Non-pigmented ciliary epithelial cell (primary cell): ENCODE measurements around the gene MSL3B.

Experiments used
- DNase-seq: peaks from one replicate; pipeline ENCODE4 v3.0.0-alpha.2; 2010; ENCODE audit warnings: low read depth

MSL3B gene

GRCh38 chr2:233853353-233853752 lies 14.8 kb downstream of the MSL3B start:
- no peak for DNase-seq

- DNase-seq, result no peak
These were observed 16.1 kb downstream of the MSL3B start for GRCh38 chr2:233852056-233852455.

- no peak for DNase-seq
These were observed 17.0 kb downstream of the MSL3B start for GRCh38 chr2:233851169-233851568.

- no peak for DNase-seq
These were observed 17.4 kb downstream of the MSL3B start for GRCh38 chr2:233850745-233851144.

DNA sequence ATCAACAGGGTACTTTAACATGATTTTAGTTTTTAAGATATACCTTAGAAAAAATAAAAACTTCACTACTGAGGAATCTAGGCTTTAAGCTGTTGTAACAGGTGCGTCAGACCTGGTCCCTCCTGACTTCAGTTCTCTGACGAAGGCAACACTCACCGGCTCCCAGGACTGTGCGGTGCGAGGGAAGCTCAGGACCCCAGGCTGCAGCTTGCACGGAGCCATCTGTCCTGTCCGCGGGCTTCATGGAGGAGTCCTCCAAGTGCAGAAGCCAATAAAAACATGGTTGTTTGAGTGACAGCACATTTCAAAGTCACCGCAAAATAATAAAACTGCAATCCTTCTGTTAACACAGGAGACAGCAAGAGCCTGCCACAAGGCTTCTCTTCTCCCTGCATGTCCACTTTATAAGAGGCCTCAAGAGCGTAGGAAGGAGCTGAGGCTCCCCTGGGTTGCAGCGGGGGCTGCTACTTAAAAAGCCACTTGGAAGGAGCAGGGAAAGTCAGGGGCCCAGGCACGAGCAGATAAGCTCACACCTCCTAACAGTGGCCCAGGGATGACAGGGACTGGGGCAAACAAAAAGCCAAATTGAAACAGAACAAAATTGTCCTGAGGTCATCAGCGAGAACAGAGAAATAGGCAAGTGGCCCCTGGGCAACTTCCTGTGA lies 18.4 kb downstream of the MSL3B start:
- DNase-seq, result no peak

DNA sequence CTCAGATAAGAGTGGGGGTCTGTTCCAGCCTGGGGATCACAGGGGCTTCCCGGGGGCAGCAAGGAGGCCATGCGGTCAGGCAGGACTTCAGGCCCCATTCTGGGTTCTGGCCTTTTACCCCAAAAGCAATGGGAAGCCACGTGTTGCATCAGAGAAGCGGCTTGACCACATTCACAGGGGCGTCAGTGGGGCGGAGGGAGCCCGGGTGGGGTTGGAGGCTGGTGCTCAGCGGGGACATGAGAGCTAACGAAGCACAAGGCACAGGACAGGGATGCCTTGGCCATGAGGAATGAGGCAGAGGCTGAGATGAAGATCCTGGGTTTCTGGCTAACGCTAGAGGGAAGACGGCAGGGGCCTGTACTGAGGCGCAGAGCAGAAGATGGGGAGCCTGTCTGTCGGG lies 19.9 kb downstream of the MSL3B start:
- no peak for DNase-seq

DNA sequence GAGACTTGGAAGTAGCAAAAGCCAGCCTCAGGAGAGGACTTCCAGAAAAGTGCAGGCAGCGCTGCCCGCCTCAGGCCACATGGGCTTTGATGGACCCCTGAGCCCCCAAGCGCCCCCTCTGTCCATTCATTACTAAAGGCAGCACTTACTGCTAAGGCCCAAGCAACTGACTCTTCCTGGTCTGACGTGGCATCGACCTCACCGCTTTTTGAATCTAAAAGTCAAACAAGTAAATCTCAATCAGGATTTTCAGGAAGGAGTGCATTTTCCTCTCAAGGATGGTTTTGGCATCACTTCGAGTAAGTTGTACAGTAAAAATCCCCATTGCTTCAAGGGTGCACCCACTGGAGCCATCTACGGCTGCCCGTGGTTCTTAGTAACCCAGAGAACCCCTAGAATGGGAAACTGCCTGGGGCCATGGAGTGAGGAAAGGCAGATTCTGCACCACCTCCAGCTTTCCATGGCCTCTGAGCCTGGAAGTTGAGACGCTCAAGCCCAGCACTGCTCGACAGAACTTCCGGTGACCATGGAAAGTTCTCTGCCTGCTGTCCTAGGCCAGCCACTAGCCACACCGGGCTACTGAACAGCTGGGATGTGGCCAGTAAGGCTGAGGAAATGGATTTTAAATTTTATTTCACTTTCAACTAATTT lies 20.8 kb downstream of the MSL3B start:
- DNase-seq, result no peak

GRCh38 chr2:233846387-233847247 lies 21.6 kb downstream of the MSL3B start:
- no peak for DNase-seq

- no peak for DNase-seq
These were observed 22.7 kb downstream of the MSL3B start for GRCh38 chr2:233845301-233846060.

- no peak for DNase-seq
These were observed 23.4 kb downstream of the MSL3B start for GRCh38 chr2:233844836-233845235.

DNA sequence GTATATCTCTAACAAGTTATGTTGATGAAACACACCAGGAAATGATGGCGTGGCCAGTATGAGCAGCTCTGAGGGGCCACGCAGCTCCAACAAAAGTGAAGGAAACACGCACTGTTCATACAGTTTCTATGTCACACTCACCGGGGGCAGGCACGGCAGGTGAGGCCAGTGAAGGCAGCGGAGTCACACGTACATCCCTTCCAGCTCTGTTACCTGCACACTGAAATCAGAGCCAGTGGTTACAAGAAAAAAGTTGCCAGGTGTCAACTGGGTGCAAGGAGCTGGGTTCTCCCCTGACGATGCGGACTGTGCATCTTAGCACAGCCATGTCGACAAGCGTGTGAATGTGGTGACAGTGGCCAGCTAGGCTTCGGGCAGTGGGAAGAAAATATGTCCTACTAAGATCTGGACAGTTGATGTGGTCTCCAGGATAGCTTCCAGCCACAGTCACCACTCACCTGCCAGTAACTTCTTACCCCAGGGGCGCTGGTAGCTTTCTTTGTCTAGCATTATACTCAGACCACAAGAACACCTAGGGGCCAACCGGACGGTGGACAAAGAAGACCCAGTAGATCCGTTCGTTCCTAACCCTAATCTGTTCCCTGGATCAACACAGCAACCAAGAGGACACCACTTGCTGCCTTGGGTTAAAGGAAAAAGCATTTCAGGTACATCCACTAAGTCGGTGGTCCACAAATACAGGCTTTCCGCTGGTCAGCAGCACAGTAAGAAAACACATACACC lies 23.9 kb downstream of the MSL3B start:
- DNase-seq, result no peak

DNA sequence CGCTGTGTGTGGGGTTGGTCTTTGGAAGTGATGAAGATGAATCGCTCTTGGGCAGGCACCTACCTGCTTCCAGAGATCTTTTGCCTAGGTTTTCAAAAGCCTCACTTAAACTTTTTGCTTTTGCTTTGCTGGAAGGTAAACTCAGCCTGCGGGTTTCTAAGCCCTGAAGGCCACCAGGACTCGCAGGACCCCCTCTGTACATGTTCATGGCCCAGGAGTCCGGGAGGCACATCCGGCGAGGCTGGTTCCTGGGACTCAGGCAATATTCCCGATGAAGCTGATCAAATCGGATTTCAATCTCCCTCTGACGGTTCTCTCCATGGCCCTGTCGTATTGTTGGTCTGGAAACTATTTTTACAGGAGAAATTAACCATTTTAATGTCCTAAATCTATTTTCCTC lies 27.0 kb downstream of the MSL3B start:
- no peak for DNase-seq

DNA sequence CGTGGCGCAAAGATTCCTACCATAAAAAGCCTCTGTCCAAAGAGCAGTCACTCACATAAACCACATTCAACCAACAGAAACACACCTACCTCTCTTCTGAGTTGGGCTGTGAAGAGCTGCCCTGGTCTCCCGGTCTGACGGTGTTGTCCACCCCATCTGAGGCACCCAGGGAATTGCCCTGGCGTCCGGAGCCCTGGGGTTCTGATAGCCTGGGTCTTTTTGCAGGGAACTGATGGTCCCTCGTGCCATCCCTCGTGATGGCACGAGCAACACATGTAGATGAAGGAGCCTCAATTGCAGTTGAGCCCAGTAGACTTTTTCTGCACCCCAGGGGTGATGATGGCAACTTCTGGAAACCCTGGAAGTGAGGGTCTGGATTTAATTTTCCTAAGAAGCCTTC lies 27.7 kb downstream of the MSL3B start:
- no peak for DNase-seq

DNA sequence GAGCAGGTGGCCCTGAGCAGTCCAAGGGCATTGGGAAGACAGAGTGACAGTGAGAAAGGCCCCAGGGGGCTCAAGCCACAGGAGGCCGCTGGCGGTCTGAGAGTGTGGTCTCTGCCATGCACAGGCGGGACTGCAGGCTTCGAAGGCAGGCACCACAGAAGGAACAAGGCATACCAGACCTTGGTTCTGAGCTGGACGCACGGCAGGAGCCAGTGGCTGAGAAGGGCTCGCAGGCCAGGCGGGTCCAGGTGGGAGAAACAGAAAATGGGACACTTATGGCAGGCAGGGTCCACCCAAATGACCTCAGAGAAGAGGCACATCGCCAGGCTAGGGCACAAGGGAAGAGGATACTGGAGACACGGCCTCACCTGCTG lies 28.8 kb downstream of the MSL3B start:
- DNase-seq, result no peak

- no peak for DNase-seq
These were observed 29.3 kb downstream of the MSL3B start for GRCh38 chr2:233838726-233839446.

- DNase-seq, result no peak
These were observed 29.9 kb downstream of the MSL3B start for GRCh38 chr2:233838251-233838650.

DNA sequence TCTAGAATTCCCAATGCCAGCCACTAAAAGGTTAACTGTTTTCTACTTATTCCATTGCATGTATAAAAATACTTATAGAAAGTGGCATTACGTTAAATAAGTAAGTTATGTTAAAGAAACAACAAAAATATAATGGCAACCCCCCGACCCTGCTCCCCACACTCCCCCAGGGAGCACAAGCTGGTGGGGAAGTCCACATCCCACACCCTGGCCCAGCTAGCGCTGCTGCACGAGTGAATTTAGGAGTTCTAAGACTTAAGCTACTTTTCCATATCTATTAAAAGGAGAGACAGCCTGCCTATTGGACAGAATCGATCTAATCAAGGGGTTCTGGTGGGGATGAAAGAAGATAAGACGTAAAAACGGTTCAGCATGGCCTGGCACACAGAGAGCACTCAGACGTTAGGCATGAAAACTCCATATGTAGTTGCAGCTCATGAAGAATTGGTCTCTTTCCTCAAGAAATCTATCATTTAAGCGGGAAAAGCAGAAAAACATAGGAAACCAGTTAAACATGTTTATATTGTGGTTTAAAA lies 30.4 kb downstream of the MSL3B start:
- DNase-seq, result no peak

GRCh38 chr2:233836359-233836758 lies 31.8 kb downstream of the MSL3B start:
- no peak for DNase-seq

DNA sequence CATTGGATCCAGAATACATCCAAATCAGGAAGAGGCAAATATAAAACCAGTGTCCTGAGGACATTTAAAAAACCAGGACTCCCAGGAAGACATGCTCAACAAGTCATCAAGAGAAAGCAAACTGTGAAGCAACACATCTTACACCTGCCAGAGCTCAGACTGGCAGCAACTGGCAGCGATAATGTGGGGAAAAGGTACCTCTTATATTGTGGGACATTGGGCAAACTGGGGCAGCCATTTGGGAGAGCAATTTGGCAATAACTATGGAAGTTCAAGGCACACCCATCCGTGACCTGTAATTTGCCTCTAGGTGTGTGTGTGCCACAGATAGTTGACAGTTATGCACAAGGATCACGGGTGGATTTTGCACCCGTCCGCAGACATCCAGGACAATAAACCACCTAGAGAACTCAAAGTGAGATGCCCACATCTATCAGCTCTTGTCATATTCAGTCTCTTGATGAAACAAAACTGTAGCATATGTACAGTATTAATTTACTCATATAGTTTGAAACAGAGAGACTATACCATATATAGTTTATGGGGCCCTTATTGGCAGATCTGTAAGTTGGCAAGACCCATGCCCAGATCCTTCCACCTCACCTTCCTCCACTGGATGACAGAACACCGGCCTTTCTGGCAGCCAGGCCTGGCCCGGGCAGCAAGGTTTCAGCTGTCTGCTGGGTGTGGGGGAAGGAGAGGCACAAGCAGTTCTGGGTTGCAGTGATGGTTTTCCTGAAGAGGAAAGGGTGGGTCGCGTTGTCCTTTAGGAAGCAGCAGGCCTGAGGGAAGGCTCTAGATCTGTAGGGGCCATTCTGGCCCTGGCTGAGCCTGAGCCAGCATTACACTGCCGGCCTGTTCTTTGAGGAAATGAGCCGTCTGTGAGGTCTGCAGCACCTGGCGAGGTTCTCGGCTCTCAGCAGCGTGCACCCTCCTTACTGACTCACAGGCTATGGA lies 32.7 kb downstream of the MSL3B start:
- DNase-seq, result no peak

- DNase-seq, result no peak
These were observed 34.8 kb downstream of the MSL3B start for GRCh38 chr2:233833345-233833744.
